Purkinje cell (primary cell): ENCODE results near the gene CRYGB. TPM values are rescaled to one million over a fixed set of nuclear protein-coding genes. Genes with fewer than 3 reads are reported as not detected.

Source experiments
- polyA plus RNA-seq: library from polyadenylated mRNA; unstranded; fragments of >200 nt; fragmentation: Nextera tagmentation; gene quantifications from 2 replicates; pipeline ENCODE4 v1.2.1, GENCODE V29; 2014

The CRYGB gene
- polyA plus RNA-seq: not detected in 2 replicates

GRCh38 chr2:208146006-208146405 lies at the start of gene CRYGB:
Gene CRYGB, minus strand, starts transcription at chr2:208146158. Its CDS starts 38 bp downstream, at chr2:208146120.

GRCh38 chr2:208189810-208190503 lies 44.0 kb upstream of the CRYGB start, which contains the start of gene C2orf80:
Gene C2orf80, minus strand, starts transcription at chr2:208190030. Its CDS starts 3,044 bp downstream, at chr2:208186986.

GRCh38 chr2:208163489-208163888 lies 17.5 kb upstream of the CRYGB start, which contains the start of gene CRYGA:
Gene CRYGA, minus strand, starts transcription at chr2:208163589. Its CDS starts 33 bp downstream, at chr2:208163556.

GRCh38 chr2:208129744-208130711 lies 15.9 kb downstream of the CRYGB start, which contains the start of gene CRYGC:
Gene CRYGC, minus strand, starts transcription at chr2:208129828. Its CDS starts 36 bp downstream, at chr2:208129792.

GRCh38 chr2:208124013-208124715 lies 21.8 kb downstream of the CRYGB start, which contains the start of gene CRYGD:
Gene CRYGD, minus strand, starts transcription at chr2:208124524. Its CDS starts 51 bp downstream, at chr2:208124473.

Other genes starting within 250 kb of the CRYGB start
- 29.4 and 51.7 TPM in 2 replicates for gene PLEKHM3, start 120.6 kb downstream of the CRYGB start, polyA plus RNA-seq
- 0.42 and 2.2 TPM in 2 replicates for gene CRYGD, start 21.6 kb downstream of the CRYGB start, polyA plus RNA-seq
- not detected in 2 replicates for gene CRYGC, start 16.3 kb downstream of the CRYGB start, polyA plus RNA-seq
- not detected in 2 replicates for gene CRYGA, start 17.4 kb upstream of the CRYGB start, polyA plus RNA-seq
- 1.4 and 28.1 TPM in 2 replicates for gene C2orf80, start 43.9 kb upstream of the CRYGB start, polyA plus RNA-seq
- gene IDH1, start 108.9 kb upstream of the CRYGB start, polyA plus RNA-seq: 17.7 and 20.6 TPM in 2 replicates
- 13.1 and 13.9 TPM in 2 replicates for gene PIKFYVE, start 120.1 kb upstream of the CRYGB start, polyA plus RNA-seq